GM13977 (cell line): ENCODE data around the gene ITSN2.

ENCODE experiments used
- DNase-seq: peaks from one replicate; pipeline ENCODE4 v3.0.0; 2012; ENCODE audit warnings: low spot score
- CTCF ChIP-seq: IDR thresholded peaks from 2 replicates; pipeline ENCODE4 v1.5.1; 2012; ENCODE audit warnings: mild to moderate bottlenecking, control low read depth; ENCODE audit not compliant: insufficient read depth; ENCODE audit errors: extremely low read depth, missing control alignments
- in situ Hi-C: fragments of 300-500 bp; cut with MboI; formaldehyde crosslinking; loops from one replicate; pipeline ENCODE4 v1.12.0; 2022; ENCODE audit warnings: low sequenced_read_pairs, low pct_unique_long_range_greater_than_20kb, mixed read lengths, inconsistent platforms; ENCODE audit not compliant: unreplicated experiment

The ITSN2 gene

DNA sequence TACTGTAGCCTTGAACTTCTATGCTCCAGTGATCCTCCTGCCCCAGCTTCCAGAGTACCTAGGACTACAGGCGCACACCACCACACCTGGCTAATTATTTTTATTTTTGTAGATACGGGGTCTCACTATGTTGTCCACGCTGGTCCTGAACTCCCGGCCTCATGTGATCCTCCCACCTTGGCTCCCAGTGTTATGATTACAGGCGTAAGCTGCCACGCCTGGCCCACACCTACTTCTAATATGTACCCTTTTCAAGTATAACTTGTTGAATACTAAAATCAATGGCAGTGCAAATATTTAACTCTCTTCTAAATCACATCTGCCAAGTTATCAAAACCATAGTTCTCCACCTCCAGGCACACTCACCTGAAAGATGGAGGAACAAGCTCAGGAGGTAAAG lies 58.7 kb downstream of the ITSN2 start:
- DNase-seq: no peak
- no peak for TF ChIP-seq CTCF
- in situ Hi-C loops: no loop called here

GRCh38 chr2:24297663-24298062 lies 62.7 kb downstream of the ITSN2 start:
- no peak for DNase-seq
- no peak for TF ChIP-seq CTCF
- in situ Hi-C loops: no loop called here

DNA sequence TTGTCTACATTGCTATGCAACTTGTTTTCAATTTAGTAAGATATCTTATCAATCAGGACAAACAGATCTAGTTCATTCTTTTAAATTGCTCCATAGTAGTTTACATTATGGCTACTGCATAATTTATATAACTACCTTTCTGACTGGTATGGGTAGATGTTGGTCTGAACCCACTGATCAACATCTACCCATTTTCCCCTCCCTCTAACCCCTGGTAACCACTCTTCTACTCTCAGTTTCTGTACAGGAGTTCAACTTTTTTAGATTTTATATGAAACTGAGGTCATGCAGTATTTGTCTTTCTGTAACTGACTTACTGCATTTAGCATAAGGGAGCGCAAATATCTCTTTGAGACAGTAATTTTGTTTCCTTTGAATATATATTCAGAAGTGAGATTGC lies 73.2 kb downstream of the ITSN2 start:
- no peak for TF ChIP-seq CTCF
- no peak for DNase-seq
- in situ Hi-C loops: no loop called here

- in situ Hi-C loops: no loop called here
- no peak for TF ChIP-seq CTCF
- no peak for DNase-seq
Observed at GRCh38 chr2:24285484-24286152, 74.7 kb downstream of the ITSN2 start.

GRCh38 chr2:24280645-24281044 lies 79.7 kb downstream of the ITSN2 start:
- in situ Hi-C loops: no loop called here
- DNase-seq: no peak
- TF ChIP-seq CTCF: no peak

GRCh38 chr2:24280161-24280560 lies 80.2 kb downstream of the ITSN2 start:
- in situ Hi-C loops: no loop called here
- no peak for DNase-seq
- no peak for TF ChIP-seq CTCF

DNA sequence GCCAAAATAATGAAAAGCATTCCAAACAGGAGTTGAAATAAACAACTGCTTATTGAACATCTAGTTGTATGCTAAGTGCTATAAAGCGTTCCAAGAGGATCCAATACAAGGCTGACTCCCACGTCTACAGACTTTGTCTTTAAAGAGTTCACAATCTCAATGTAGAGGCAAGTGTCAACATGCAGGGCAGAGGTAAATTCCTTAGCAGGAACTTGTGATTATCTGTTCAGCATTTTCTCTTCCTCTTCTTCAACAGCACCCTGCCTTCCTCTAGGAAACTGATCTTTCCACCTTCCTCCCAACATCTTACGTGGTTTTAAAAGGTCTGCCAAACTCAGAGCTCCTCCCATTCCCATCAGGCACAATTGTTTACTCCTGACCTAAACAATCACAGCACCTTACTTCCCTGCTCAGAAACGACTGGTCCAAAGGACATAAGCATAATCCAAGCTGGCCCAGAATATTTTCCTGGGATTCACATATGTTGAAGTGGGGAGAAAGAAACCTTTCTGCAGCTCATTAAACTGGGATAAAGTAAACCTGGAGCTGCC lies 83.9 kb downstream of the ITSN2 start:
- in situ Hi-C loops: no loop called here
- no peak for TF ChIP-seq CTCF
- DNase-seq: no peak
